Neutrophil (primary cell): ENCODE results near the gene PHEX.

Experiments
- H3K27ac ChIP-seq: fragments of 200-600 bp; sonication (generic); 2 replicates; pipeline ENCODE4 v1.5.1; 2016; ENCODE audit warnings: mild to moderate bottlenecking, moderate library complexity
- H3K27me3 ChIP-seq: fragments of 200-600 bp; sonication (generic); 2 replicates; pipeline ENCODE4 v1.6.0; 2016; ENCODE audit warnings: mild to moderate bottlenecking
- H3K36me3 ChIP-seq: fragments of 200-600 bp; sonication (generic); 2 replicates; pipeline ENCODE4 v1.5.1; 2017
- H3K4me1 ChIP-seq, 2 experiments: fragments of 200-600 bp in 1 of 2; sonication (generic) in 1 of 2; 1 replicate in 1 of 2; 2 replicates in 1 of 2; pipeline versions ENCODE4 v1.5.1 to v1.6.1; 2013 to 2016; ENCODE audit warnings: low read depth in 1 of 2, low read length in 1 of 2, mild to moderate bottlenecking in 1 of 2, moderate library complexity in 1 of 2; ENCODE audit not compliant: control insufficient read depth in 1 of 2, insufficient read depth in 1 of 2
- H3K4me3 ChIP-seq, 2 experiments: fragments of 200-600 bp in 1 of 2; sonication (generic) in 1 of 2; 1 replicate in 1 of 2; 2 replicates in 1 of 2; pipeline ENCODE4 v1.5.1; 2013 to 2016; ENCODE audit warnings: low read depth in 1 of 2, low read length in 1 of 2, mild to moderate bottlenecking in 1 of 2, moderate library complexity in 1 of 2
- H3K9me3 ChIP-seq: fragments of 200-600 bp; sonication (generic); 2 replicates; pipeline ENCODE4 v1.5.1; 2016
- CTCF ChIP-seq: fragments of 200-600 bp; sonication (generic); IDR thresholded peaks from 2 replicates; pipeline ENCODE4 v1.5.1; 2016; ENCODE audit warnings: antibody characterized with exemption

PHEX gene

GRCh38 chrX:22087011-22087557, 55.0 kb downstream of the PHEX start:
- Histone ChIP-seq H3K27me3 (no peaks in the 10 kb centered on the region), H3K4me1 (no peaks in the 10 kb centered on the region), H3K36me3 (no peaks in the 10 kb centered on the region), H3K27ac (no peak overlapping the region), H3K4me3 (no peak overlapping the region), H3K9me3 (no peaks in the 10 kb centered on the region)
- TF ChIP-seq CTCF, result no peak

- Histone ChIP-seq H3K4me3 (no peak overlapping the region), H3K4me1 (no peaks in the 10 kb centered on the region), H3K27me3 (no peaks in the 10 kb centered on the region), H3K9me3 (no peaks in the 10 kb centered on the region), H3K36me3 (no peaks in the 10 kb centered on the region), H3K27ac (no peak overlapping the region)
- TF ChIP-seq CTCF, result no peak
Measured at GRCh38 chrX:22088326-22088725, 56.2 kb downstream of the PHEX start.

- no peak overlapping the region for H3K4me3 ChIP-seq
- no peak overlapping the region for H3K27ac ChIP-seq
- H3K36me3 ChIP-seq, result no peaks in the 10 kb centered on the region
- H3K27me3 ChIP-seq, result no peaks in the 10 kb centered on the region
- no peaks in the 10 kb centered on the region for H3K4me1 ChIP-seq
- H3K9me3 ChIP-seq, result no peaks in the 10 kb centered on the region
- TF ChIP-seq CTCF, result no peak
Measured at GRCh38 chrX:22090181-22090580, 58.1 kb downstream of the PHEX start.

- TF ChIP-seq CTCF, result no peak
- Histone ChIP-seq H3K36me3 (no peaks in the 10 kb centered on the region), H3K27me3 (no peaks in the 10 kb centered on the region)
Measured at GRCh38 chrX:22093550-22093949, 61.4 kb downstream of the PHEX start.

GRCh38 chrX:22095286-22095685, 63.2 kb downstream of the PHEX start:
- no peak for TF ChIP-seq CTCF
- Histone ChIP-seq H3K9me3 (no peaks in the 10 kb centered on the region), H3K4me3 (no peak overlapping the region), H3K27ac (no peak overlapping the region), H3K36me3 (no peaks in the 10 kb centered on the region), H3K4me1 (no peaks in the 10 kb centered on the region), H3K27me3 (no peaks in the 10 kb centered on the region)

More at GRCh38 chrX:22093550-22093949, 61.4 kb downstream of the PHEX start:
- Histone ChIP-seq H3K9me3 (no peaks in the 10 kb centered on the region), H3K4me3 (no peak overlapping the region), H3K4me1 (no peaks in the 10 kb centered on the region), H3K27ac (no peak overlapping the region)

GRCh38 chrX:22095856-22096255, 63.7 kb downstream of the PHEX start:
- no peak overlapping the region for H3K4me3 ChIP-seq
- H3K36me3 ChIP-seq, result no peaks in the 10 kb centered on the region
- H3K27ac ChIP-seq, result no peak overlapping the region
- no peak for TF ChIP-seq CTCF
- no peaks in the 10 kb centered on the region for H3K9me3 ChIP-seq
- H3K4me1 ChIP-seq, result no peaks in the 10 kb centered on the region
- H3K27me3 ChIP-seq, result no peaks in the 10 kb centered on the region
